Uterus (tissue), 2 donors: Measurements from ENCODE around the gene CEP104.

Experiments
- CTCF ChIP-seq, 4 experiments: fragments of 200-600 bp in 2 of 4; fragments of 450-650 bp in 2 of 4; sonication (generic) in 2 of 4; IDR thresholded peaks; one replicate each; pipeline ENCODE4 v1.5.1; 2016 to 2019; ENCODE audit warnings: antibody characterized with exemption in 4 of 4, mild to moderate bottlenecking in 2 of 4, moderate library complexity in 1 of 4
- POLR2A ChIP-seq, 2 donors: fragments of 450-650 bp; IDR thresholded peaks; one replicate each; pipeline ENCODE4 v1.6.1; 2016; ENCODE audit warnings: antibody characterized with exemption in 2 of 2, mild to moderate bottlenecking in 1 of 2, moderate library complexity in 1 of 2

DNA sequence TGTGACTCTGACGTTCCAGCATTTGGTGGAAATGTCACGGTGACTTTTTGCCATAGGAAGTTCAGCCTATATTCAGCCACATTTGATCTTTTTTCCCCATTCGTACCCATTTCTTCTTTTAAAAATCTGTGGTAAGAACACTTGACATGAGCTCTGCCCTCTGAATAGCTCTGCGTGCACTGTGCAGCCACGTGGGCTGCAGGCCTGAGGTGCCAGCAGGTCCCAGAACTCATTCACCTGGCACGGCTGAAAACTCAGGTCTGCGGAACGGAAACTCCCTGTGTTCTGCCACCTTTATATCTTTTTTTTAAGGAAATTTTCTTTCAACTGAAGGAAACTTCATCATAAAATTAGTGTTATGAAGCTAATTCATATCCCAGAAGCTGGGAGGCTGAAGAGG lies 28.6 kb downstream of the CEP104 start:
- TF ChIP-seq POLR2A (IDR thresholded peaks at IDR 0.05) (no peak), CTCF (IDR thresholded peaks at IDR 0.05) (no peak)
